Fibroblast of mammary gland (primary cell): ENCODE results near the gene SPATS2L.

Experiments
- DNase-seq: peaks from one replicate; pipeline ENCODE4 v3.0.0-alpha.2; 2010; ENCODE audit warnings: low read depth
- H3K4me3 ChIP-seq: 2 replicates; pipeline ENCODE4 v1.5.1; 2011; ENCODE audit warnings: low read depth, mild to moderate bottlenecking, low read length, moderate library complexity; ENCODE audit not compliant: control insufficient read depth
- CTCF ChIP-seq: conservative IDR thresholded peaks from 2 replicates; pipeline ENCODE4 v1.5.1; 2011; ENCODE audit warnings: low read depth, low read length, inconsistent platforms; ENCODE audit not compliant: control insufficient read depth, insufficient read depth

SPATS2L gene

DNA sequence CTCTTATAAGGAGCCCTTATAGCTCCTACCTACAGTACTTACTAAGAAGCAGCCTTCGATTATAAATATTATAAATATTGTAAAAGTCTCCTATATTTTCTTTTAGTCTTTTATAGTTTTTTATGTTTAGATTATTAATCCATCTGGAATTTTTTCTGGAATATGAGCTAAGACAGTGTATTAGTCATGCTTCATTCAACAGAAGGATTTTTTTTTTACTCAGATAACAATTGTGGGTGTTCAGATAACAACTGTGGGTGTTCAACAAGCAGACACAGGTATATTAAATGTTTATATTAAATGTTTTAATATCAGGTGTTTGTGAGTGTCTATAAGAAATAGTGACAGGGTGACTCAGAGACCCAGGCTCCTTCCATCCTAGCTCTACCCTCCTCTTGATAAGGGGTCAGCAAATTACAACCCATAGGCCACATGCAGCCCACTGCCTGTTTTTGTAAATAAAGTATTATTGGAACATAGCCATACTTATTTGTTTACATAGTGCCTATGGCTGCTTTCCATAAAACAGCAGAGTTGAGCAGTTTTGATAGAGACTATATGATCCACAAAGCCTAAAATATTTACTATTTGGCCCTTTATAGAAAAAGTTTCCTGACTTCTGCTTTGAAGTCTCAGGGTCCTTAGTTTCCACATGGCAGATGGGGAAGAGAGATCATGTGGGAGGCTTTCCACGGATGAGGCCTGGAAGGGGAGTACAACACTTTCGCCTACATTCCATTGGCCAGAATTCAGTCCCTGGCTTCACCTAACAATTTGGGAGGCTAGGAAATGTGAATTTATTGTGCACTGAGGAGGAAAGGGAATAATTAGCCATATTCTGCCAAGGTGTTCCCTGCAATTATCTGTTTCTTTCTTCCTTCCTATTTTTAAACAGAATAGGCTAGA, 4.3 kb upstream of the SPATS2L start:
- peak; percentile 32 for DNase-seq
- TF ChIP-seq CTCF = no peak
- no peak overlapping the region for H3K4me3 ChIP-seq

- TF ChIP-seq CTCF = no peak
- no peak overlapping the region for H3K4me3 ChIP-seq
- DNase-seq = peak; percentile 72
Measured at GRCh38 chr2:200302940-200303727, 3.4 kb upstream of the SPATS2L start.

GRCh38 chr2:200305797-200306195, 697 bp upstream of the SPATS2L start:
- DNase-seq = peak; percentile 54
- no peak for TF ChIP-seq CTCF

GRCh38 chr2:200306931-200307723, 634 bp downstream of the SPATS2L start:
- peak overlapping the region; percentile 77 for H3K4me3 ChIP-seq
- TF ChIP-seq CTCF = no peak
- DNase-seq = no peak

More at GRCh38 chr2:200305797-200306195, 697 bp upstream of the SPATS2L start:
- peak overlapping the region; percentile 63 for H3K4me3 ChIP-seq

DNA sequence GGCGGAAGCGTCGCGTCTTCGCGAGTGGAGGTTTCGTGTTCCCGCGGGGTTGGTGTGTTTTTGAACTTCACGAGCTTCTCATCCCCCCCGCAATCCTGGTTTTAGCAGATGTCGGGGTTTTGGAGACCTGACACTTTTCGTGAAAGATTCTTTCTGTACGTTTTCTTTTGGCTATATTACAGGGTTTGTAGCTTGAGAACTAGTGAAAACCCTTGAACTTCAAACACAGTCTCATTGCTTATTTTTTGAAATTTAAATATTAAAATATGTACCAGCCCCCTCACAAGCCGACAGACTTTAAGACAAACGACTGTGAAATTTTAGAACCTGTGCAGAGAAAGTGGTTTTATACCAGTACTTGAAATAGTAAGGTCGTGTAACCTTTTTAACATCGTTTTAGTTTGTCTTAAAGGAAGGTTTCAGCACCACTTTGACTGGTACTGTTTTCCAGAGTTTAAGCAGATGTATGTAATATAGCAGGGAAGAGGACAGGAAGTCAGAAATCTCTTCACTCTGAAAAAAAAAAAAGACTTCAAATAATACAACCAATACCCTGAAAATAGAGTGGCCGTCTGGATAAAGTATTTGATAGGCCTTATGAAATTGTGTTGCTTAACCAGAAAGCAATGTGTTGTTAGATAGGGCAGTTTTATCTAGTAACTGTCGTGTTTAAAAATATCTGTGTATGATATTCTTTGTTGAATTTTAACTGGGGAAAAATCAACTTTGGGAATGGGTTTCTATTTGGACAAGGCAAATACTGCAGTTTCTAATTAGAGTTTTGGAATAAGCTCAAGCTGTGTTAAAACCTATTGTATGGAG, 1.4 kb downstream of the SPATS2L start:
- peak overlapping the region; percentile 77 for H3K4me3 ChIP-seq
- DNase-seq = peak; percentile 53
- TF ChIP-seq CTCF = no peak
